HEK293 (cell line): ENCODE data around the gene SGPL1.

Source experiments
- ELK4 ChIP-seq: IDR thresholded peaks from 2 replicates; pipeline ENCODE4 v1.6.1; 2011; ENCODE audit warnings: mild to moderate bottlenecking, low read depth, low read length, borderline replicate concordance
- HOXD13 ChIP-seq: sonication (generic); formaldehyde crosslinking; IDR thresholded peaks from 2 replicates; pipeline ENCODE4 v1.8.0; 2022; ENCODE audit warnings: missing genetic modification reagents, borderline replicate concordance
- IKZF3 ChIP-seq: fragments of 450-650 bp; IDR thresholded peaks from 2 replicates; pipeline ENCODE4 v1.5.0; 2018; ENCODE audit warnings: missing biosample characterization, mild to moderate bottlenecking, missing genetic modification characterization, moderate library complexity
- MZF1 ChIP-seq: fragments of 450-650 bp; formaldehyde crosslinking; IDR thresholded peaks from 2 replicates; pipeline ENCODE4 v1.5.1; 2017; ENCODE audit warnings: missing biosample characterization, missing genetic modification characterization, borderline replicate concordance
- PBX3 ChIP-seq: sonication (generic); formaldehyde crosslinking; IDR thresholded peaks from 2 replicates; pipeline ENCODE4 v1.8.1; 2022; ENCODE audit warnings: mild to moderate bottlenecking, moderate library complexity, missing genetic modification reagents
- RBAK ChIP-seq: fragments of 450-650 bp; formaldehyde crosslinking; IDR thresholded peaks from 2 replicates; pipeline ENCODE4 v1.5.1; 2016; ENCODE audit warnings: missing biosample characterization, missing genetic modification characterization
- SCRT1 ChIP-seq: fragments of 450-650 bp; formaldehyde crosslinking; IDR thresholded peaks from 2 replicates; pipeline ENCODE4 v1.5.1; 2016; ENCODE audit warnings: missing biosample characterization, missing genetic modification characterization, borderline replicate concordance
- ZBTB44 ChIP-seq: fragments of 450-650 bp; IDR thresholded peaks from 2 replicates; pipeline ENCODE4 v1.5.1; 2018; ENCODE audit warnings: missing biosample characterization, mild to moderate bottlenecking, missing genetic modification characterization
- ZNF214 ChIP-seq: fragments of 450-650 bp; formaldehyde crosslinking; IDR thresholded peaks from 2 replicates; pipeline ENCODE4 v1.5.1; 2017; ENCODE audit warnings: missing biosample characterization, mild to moderate bottlenecking, missing genetic modification characterization, borderline replicate concordance
- ZNF311 ChIP-seq: fragments of 450-650 bp; formaldehyde crosslinking; IDR thresholded peaks from 2 replicates; pipeline ENCODE4 v1.5.1; 2017; ENCODE audit warnings: missing biosample characterization, missing genetic modification characterization, borderline replicate concordance
- ZNF324 ChIP-seq: fragments of 450-650 bp; formaldehyde crosslinking; IDR thresholded peaks from 2 replicates; pipeline ENCODE4 v1.5.1; 2016; ENCODE audit warnings: missing biosample characterization, missing genetic modification characterization
- ZNF596 ChIP-seq: fragments of 450-650 bp; IDR thresholded peaks from 2 replicates; pipeline ENCODE4 v1.5.0; 2018; ENCODE audit warnings: missing biosample characterization, mild to moderate bottlenecking, missing genetic modification characterization, moderate library complexity
- TF ChIP-seq, protein P1 (sequence below): fragments of 450-650 bp; formaldehyde crosslinking; IDR thresholded peaks from 2 replicates; pipeline ENCODE4 v1.5.1; 2016; ENCODE audit warnings: missing biosample characterization, missing genetic modification characterization
- TF ChIP-seq, protein P2 (sequence below): fragments of 450-650 bp; formaldehyde crosslinking; IDR thresholded peaks from 2 replicates; pipeline ENCODE4 v1.5.1; 2016; ENCODE audit warnings: missing biosample characterization, missing genetic modification characterization

DNA sequence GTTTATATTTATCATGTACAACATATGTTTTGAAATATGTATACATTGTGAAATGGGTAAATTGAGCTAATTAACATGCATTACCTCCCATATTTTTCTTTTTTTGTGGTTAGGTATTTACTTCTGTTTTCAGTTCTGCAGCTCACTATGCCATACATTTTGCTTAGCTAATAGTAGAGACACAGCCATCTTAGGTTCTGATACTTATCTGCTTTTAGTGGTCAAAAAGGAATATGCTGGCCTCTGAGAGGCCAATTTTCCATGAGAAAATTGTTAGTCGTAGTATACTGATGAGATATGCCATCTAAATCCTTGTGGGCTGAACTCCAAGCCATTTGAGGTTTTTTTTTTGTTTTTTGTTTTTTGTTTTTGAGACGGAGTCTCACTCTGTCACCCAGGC, 31.0 kb downstream of the SGPL1 start:
- TF ChIP-seq ELK4 (no peak), ZNF214 (tag by site-specific recombination) (no peak), ZNF324 (no peak), ZNF311 (tag by site-specific recombination) (no peak), PBX3 (no peak), ZNF596 (tag by site-specific recombination) (no peak), SCRT1 (tag by site-specific recombination) (no peak), ZBTB44 (tag by site-specific recombination) (no peak), HOXD13 (CRISPR knock-in tag) (no peak), IKZF3 (tag by site-specific recombination) (no peak), MZF1 (no peak), RBAK (no peak)
- TF ChIP-seq, protein P1, sequence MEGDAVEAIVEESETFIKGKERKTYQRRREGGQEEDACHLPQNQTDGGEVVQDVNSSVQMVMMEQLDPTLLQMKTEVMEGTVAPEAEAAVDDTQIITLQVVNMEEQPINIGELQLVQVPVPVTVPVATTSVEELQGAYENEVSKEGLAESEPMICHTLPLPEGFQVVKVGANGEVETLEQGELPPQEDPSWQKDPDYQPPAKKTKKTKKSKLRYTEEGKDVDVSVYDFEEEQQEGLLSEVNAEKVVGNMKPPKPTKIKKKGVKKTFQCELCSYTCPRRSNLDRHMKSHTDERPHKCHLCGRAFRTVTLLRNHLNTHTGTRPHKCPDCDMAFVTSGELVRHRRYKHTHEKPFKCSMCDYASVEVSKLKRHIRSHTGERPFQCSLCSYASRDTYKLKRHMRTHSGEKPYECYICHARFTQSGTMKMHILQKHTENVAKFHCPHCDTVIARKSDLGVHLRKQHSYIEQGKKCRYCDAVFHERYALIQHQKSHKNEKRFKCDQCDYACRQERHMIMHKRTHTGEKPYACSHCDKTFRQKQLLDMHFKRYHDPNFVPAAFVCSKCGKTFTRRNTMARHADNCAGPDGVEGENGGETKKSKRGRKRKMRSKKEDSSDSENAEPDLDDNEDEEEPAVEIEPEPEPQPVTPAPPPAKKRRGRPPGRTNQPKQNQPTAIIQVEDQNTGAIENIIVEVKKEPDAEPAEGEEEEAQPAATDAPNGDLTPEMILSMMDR (tag by site-specific recombination), result no peak
- TF ChIP-seq, protein P2, sequence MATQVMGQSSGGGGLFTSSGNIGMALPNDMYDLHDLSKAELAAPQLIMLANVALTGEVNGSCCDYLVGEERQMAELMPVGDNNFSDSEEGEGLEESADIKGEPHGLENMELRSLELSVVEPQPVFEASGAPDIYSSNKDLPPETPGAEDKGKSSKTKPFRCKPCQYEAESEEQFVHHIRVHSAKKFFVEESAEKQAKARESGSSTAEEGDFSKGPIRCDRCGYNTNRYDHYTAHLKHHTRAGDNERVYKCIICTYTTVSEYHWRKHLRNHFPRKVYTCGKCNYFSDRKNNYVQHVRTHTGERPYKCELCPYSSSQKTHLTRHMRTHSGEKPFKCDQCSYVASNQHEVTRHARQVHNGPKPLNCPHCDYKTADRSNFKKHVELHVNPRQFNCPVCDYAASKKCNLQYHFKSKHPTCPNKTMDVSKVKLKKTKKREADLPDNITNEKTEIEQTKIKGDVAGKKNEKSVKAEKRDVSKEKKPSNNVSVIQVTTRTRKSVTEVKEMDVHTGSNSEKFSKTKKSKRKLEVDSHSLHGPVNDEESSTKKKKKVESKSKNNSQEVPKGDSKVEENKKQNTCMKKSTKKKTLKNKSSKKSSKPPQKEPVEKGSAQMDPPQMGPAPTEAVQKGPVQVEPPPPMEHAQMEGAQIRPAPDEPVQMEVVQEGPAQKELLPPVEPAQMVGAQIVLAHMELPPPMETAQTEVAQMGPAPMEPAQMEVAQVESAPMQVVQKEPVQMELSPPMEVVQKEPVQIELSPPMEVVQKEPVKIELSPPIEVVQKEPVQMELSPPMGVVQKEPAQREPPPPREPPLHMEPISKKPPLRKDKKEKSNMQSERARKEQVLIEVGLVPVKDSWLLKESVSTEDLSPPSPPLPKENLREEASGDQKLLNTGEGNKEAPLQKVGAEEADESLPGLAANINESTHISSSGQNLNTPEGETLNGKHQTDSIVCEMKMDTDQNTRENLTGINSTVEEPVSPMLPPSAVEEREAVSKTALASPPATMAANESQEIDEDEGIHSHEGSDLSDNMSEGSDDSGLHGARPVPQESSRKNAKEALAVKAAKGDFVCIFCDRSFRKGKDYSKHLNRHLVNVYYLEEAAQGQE (tag by site-specific recombination), result no peak
